ENCODE data around the gene HARBI1.

Gene HARBI1

DNA sequence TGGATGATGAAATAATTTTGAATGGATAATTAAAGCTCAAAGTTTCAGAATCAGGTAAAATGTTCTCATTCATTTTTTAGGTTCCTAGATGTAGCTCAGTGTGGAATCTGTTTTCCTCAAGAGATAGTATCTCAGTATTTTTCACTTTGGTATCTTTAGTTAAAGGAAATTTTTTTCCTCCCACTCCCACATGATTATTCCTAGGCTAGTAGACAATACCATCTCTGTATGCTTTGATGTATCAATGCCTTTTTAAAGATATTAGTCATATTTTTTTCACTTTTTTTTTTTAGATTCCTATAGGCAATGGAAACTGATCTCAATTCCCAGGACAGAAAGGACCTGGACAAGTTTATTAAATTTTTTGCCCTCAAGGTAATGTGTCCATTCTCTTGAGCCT is 27.0 kb upstream of the HARBI1 start:
- TF ChIP-seq, protein P1, sequence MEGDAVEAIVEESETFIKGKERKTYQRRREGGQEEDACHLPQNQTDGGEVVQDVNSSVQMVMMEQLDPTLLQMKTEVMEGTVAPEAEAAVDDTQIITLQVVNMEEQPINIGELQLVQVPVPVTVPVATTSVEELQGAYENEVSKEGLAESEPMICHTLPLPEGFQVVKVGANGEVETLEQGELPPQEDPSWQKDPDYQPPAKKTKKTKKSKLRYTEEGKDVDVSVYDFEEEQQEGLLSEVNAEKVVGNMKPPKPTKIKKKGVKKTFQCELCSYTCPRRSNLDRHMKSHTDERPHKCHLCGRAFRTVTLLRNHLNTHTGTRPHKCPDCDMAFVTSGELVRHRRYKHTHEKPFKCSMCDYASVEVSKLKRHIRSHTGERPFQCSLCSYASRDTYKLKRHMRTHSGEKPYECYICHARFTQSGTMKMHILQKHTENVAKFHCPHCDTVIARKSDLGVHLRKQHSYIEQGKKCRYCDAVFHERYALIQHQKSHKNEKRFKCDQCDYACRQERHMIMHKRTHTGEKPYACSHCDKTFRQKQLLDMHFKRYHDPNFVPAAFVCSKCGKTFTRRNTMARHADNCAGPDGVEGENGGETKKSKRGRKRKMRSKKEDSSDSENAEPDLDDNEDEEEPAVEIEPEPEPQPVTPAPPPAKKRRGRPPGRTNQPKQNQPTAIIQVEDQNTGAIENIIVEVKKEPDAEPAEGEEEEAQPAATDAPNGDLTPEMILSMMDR (IDR thresholded peaks at IDR 0.05; ENCODE audit: low read depth, low read length, missing control alignments), result no peak
- H3K4me3 ChIP-seq (ENCODE audit: low read depth, low read length), result no peak overlapping the region
- DNase-seq (ENCODE audit: low read depth), result no peak

GRCh38 chr11:46643531-46643930 is 26.5 kb upstream of the HARBI1 start:
- DNase-seq (ENCODE audit: low read depth), result no peak
- H3K4me3 ChIP-seq (ENCODE audit: low read depth, low read length), result no peak overlapping the region
- TF ChIP-seq, protein P1 (IDR thresholded peaks at IDR 0.05; ENCODE audit: low read depth, low read length, missing control alignments), result no peak

DNA sequence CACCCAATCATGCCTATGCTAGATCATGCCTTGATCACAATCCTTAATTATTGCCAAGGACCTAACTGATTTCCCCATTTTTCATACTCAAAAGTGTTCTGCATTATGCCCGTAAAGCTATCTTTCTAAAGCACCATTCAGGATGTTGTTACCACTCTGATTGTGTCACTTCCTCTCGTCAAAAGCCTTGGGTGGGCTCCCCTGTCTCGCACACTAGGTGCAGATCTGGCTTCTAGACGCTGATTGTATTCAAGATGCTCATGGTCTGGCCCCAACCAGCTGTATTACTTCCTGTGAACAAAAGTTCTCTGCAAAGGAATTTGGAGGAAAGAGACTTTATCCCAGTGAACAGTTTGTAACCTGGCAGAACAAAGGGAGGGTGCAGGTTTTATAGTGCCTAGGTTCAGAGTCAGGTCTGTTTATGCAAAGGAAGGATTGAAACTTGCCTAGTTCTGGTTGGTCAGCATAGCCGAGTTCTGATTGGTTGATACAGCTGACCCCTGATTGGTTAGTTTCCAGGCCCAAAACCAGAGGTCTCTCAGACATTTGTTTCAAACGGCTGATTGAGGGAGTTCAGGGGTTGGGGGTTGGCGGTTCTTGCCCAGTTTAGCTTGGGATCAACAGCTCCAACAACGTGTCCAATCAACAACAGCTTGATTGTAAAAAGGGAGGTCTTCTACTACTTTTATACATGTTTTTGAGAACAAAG is 25.8 kb upstream of the HARBI1 start:
- DNase-seq (ENCODE audit: low read depth), result no peak
- TF ChIP-seq, protein P1 (IDR thresholded peaks at IDR 0.05; ENCODE audit: low read depth, low read length, missing control alignments), result no peak
- no peak overlapping the region for H3K4me3 ChIP-seq (ENCODE audit: low read depth, low read length)

- H3K4me3 ChIP-seq (ENCODE audit: low read depth, low read length), result no peak overlapping the region
- TF ChIP-seq, protein P1 (IDR thresholded peaks at IDR 0.05; ENCODE audit: low read depth, low read length, missing control alignments), result no peak
- DNase-seq (ENCODE audit: low read depth), result no peak
These were observed 24.6 kb upstream of the HARBI1 start for GRCh38 chr11:46641639-46642038.

DNA sequence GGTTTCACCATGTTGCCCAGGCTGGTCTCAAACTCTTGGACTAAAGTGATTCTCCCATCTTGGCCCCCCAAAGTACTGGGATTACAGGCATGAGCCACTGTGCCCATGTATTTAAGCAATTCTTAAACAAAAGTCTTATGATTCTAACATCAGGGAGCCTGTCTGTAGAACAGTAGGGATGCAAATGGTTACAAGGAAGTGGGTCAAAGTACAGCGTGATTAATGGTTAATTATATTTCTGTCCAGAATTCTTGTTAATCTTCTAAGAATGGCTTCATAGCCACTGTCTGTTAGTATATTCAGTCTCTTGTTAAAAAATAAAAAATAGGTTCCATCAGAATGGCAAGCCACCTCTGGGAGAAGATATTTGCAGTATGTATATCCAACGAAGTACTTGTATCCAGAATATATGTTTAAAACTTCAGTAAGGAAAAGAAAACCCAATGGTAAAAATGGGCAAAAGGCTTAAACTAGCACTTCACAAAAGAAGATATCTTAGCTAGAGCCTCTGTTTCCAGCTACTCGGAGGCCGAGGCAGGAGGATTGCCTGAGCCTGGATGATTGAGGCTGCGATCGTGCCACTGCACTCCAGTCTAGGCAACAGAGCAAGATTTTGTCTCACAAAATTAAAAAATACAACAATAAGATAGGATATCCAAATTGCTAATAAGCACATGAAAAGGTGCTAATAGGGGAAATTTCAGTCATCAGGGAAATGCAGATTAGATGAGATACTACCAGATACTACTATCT is 23.2 kb upstream of the HARBI1 start:
- DNase-seq (ENCODE audit: low read depth), result no peak
- no peak overlapping the region for H3K4me3 ChIP-seq (ENCODE audit: low read depth, low read length)
- TF ChIP-seq, protein P1 (IDR thresholded peaks at IDR 0.05; ENCODE audit: low read depth, low read length, missing control alignments), result no peak

DNA sequence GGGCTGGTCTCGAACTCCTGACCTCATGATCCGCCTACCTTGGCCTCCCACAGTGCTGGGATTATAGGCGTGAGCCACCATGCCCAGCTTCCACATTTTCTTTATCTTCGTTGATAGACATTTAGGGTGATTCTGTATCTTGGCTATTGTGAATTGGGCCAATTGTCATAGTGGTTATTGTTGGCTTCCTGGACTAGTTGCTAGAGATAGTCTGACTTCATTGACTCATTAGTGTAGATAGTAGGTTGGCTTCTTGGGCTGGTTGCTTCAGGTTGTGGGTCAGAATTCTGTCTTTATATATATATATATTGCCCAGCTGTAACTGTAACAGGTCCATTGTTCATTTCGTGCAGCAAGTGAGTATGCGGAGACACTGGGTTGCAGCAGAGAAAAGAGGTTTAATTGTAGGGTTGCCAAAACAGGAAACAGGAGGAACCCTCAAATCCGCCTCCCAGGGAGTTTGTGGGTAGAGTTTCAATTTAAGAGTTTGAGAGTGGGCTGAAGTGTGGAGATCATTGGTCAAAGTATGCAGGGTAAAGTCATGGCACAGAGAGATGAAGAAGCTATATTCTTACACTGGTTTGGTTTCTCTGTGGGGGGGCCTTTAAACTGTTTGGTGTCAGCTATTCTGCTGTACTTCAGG is 22.3 kb upstream of the HARBI1 start:
- DNase-seq (ENCODE audit: low read depth), result no peak
- TF ChIP-seq, protein P1 (IDR thresholded peaks at IDR 0.05; ENCODE audit: low read depth, low read length, missing control alignments), result no peak
- H3K4me3 ChIP-seq (ENCODE audit: low read depth, low read length), result no peak overlapping the region

Data from GM12864 (cell line).